ENCODE data around the gene ACAN.

Gene ACAN

DNA sequence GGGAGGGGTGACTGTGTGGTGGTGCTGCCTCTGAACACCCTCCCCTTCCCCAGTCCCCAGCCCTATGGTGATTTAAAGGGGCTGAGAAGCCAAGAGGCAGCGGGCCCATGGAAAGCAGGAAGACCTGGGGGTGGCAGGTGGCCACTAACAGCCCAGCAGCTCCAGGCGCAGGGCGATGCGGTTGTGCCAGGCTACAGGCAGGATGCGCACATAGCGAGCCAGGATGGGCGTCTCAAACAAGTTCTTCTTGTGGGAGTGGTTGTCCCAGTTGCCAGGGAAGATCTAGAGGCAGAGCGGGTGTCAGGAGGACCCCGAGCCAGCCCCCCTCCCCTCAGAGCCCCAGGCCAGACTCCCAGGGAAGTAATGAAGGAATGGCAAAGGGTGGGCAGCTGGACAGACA lies 96.0 kb downstream of the ACAN start:
- no peaks in the 10 kb centered on the region for H3K9me3 ChIP-seq
- peaks cover 16% of the 10 kb centered on the region for H3K27me3 ChIP-seq
- DNase-seq = no peak
- no peak overlapping the region for H3K4me3 ChIP-seq (ENCODE audit: low read depth, low read length)
- TF ChIP-seq, protein P1, sequence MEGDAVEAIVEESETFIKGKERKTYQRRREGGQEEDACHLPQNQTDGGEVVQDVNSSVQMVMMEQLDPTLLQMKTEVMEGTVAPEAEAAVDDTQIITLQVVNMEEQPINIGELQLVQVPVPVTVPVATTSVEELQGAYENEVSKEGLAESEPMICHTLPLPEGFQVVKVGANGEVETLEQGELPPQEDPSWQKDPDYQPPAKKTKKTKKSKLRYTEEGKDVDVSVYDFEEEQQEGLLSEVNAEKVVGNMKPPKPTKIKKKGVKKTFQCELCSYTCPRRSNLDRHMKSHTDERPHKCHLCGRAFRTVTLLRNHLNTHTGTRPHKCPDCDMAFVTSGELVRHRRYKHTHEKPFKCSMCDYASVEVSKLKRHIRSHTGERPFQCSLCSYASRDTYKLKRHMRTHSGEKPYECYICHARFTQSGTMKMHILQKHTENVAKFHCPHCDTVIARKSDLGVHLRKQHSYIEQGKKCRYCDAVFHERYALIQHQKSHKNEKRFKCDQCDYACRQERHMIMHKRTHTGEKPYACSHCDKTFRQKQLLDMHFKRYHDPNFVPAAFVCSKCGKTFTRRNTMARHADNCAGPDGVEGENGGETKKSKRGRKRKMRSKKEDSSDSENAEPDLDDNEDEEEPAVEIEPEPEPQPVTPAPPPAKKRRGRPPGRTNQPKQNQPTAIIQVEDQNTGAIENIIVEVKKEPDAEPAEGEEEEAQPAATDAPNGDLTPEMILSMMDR (IDR thresholded peaks at IDR 0.05; ENCODE audit: low read depth, low read length) = no peak
- no peaks in the 10 kb centered on the region for H3K36me3 ChIP-seq
- peaks cover 5% of the 10 kb centered on the region; the same call in 1 of the 2 replicates for H3K4me1 ChIP-seq

DNA sequence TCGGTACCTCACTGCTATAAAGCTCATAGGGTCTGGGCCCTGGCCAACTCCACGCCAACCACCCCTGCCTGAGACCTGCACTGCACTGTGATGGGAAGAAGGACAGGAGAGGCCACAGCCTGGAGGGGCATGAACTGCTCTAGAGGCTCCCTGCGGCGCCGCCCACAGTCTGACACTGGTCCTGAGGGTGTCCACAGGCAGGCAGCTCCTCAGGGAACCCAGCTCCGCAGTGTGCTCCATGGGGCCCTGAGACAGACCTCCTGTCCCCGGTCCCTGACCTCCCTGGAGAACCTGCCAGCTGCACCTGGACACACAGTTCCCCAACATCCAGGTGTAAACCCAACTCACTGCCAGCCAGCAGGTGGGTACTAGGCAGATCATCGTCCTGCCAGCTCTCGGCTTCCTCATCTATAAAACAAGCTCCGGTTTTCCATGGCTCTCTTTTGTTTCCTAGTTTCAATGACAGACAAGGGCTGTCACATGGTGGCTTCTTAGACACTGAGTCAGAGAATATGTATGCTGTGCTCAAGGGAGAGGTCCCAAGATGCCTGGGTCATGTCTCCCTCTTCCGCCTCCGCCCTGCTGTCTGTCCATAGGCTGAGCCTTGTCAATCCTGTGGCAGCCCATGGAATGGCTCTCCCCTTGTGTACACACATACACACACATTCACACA lies 97.2 kb downstream of the ACAN start:
- Histone ChIP-seq H3K36me3 (no peaks in the 10 kb centered on the region), H3K4me3 (ENCODE audit: low read depth, low read length) (no peak overlapping the region), H3K4me1 (peaks cover 5% of the 10 kb centered on the region; the same call in 1 of the 2 replicates), H3K9me3 (no peaks in the 10 kb centered on the region), H3K27me3 (peaks cover 4% of the 10 kb centered on the region)
- no peak for DNase-seq
- TF ChIP-seq, protein P1 (IDR thresholded peaks at IDR 0.05; ENCODE audit: low read depth, low read length) = no peak

DNA sequence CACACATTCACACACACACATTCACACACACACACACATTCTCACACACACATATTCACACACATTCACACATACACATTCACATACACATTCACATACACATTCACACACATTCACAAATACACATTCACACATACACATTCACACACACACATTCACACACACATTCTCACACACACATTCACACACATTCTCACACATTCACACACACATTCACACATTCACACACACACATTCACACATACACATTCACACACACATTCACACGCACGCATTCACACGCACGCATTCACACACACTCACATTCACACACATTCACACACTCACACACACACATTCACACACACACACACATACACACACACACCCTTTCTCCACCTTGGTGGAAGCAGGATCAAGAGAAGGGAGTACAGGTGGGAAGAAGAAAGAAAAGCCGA lies 97.8 kb downstream of the ACAN start:
- Histone ChIP-seq H3K27me3 (no peaks in the 10 kb centered on the region), H3K4me1 (peaks cover 5% of the 10 kb centered on the region; the same call in 1 of the 2 replicates), H3K4me3 (ENCODE audit: low read depth, low read length) (no peak overlapping the region), H3K36me3 (no peaks in the 10 kb centered on the region), H3K9me3 (no peaks in the 10 kb centered on the region)
- TF ChIP-seq, protein P1 (IDR thresholded peaks at IDR 0.05; ENCODE audit: low read depth, low read length) = no peak
- DNase-seq = no peak

DNA sequence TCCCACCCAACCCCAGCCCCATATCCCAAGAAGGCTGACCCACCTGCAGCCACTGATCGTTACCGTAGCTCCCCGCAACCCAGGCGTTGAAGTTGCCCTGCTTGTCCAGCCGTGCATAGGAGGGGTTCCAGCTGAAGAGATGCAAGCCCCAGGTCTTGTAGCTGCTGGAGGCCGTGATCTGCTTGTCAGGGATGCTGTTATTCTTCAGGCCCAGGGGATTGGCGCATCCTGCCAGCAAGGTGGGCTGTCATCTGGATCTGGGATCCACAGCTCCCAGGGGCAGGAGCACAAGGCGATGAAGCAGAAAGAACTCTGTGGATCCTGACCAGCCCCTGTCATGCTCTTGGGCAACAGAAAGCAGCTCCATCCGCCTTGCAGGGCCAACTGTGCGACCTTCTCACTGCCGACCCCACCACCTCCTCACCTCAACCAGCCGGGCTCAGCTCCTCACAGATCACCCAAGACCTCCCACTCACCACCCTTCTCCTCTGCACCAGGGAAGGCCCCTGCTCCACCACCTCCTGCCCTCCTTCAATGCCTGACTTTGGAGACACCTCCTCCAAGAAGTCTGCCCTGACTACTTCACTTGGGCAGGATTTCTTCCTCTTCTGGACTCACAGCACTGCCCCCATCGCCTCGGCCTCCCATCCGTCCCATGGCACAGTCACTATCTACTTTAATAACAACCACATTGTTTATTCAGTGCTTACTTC lies 98.4 kb downstream of the ACAN start:
- H3K36me3 ChIP-seq = no peaks in the 10 kb centered on the region

DNA sequence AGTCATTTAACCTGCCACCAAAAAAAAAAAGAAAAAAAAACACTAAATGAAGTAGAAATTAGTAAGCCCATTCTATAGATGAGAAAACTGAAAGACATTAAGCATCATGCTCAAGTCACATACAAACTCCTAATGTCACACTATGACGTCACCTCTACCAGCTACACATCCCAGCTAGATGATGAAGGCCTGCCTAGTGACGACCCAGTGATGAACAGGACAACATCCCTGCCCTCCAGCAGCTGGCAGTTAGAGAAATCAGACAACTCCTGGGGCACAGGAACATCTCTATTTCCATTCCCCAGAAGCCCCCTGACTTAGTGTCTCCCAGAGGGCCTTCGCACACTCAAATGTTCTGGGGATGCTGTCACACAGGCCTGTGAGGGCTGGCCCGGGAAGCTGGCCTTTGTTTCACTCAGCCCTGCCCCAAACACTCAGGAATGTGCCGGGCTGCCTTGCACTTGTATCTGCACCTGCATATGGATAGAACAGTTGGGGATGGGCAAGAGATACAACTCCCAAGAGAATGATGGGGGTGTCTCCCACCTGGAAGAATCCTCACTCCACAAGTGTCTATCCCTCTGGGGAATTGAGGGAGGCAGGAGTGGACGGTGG lies 99.1 kb downstream of the ACAN start:
- Histone ChIP-seq H3K27me3 (no peaks in the 10 kb centered on the region), H3K9me3 (no peaks in the 10 kb centered on the region), H3K4me1 (peaks cover 5% of the 10 kb centered on the region; the same call in 1 of the 2 replicates), H3K36me3 (no peaks in the 10 kb centered on the region), H3K4me3 (ENCODE audit: low read depth, low read length) (no peak overlapping the region)
- TF ChIP-seq, protein P1 (IDR thresholded peaks at IDR 0.05; ENCODE audit: low read depth, low read length) = no peak
- no peak for DNase-seq

More for the DNA sequence above, 98.4 kb downstream of the ACAN start:
- DNase-seq = no peak
- Histone ChIP-seq H3K27me3 (no peaks in the 10 kb centered on the region), H3K4me1 (peaks cover 5% of the 10 kb centered on the region; the same call in 1 of the 2 replicates), H3K4me3 (ENCODE audit: low read depth, low read length) (no peak overlapping the region), H3K9me3 (no peaks in the 10 kb centered on the region)
- TF ChIP-seq, protein P1 (IDR thresholded peaks at IDR 0.05; ENCODE audit: low read depth, low read length) = no peak
